Right ventricle myocardium inferior (tissue), 1 donor: Measurements from ENCODE around the gene TMEM132C. TPM values are rescaled to one million over a fixed set of nuclear protein-coding genes. Genes with fewer than 3 reads are reported as not detected.
A peak's percentile ranks its signal among the peaks of the same experiment; 100 is the strongest.

Source experiments
- ATAC-seq: fragments of 200-7000 bp; cut with Tn5 transposase; one replicate; pipeline ENCODE4 v1.9.1; 2020; ENCODE audit warnings: mild to moderate bottlenecking, moderate library complexity
- DNase-seq: peaks from one replicate; pipeline ENCODE4 v3.0.0; 2021; ENCODE audit errors: missing footprints
- intact Hi-C: fragments of 100-400 bp; cut with DNase I; formaldehyde crosslinking; loops from one replicate; pipeline ENCODE4 v1.11.0; 2022
- total RNA-seq: library from RNA; stranded (reverse); fragmentation: NEBNext Ultra II Directional; extraction: Animal tissue kit (Norgen Biotek cat#: 25700); gene quantifications from one replicate; pipeline ENCODE4 v1.2.1, GENCODE V29; 2021
- donor health status: DM: no; HTN: yes; CAD: no; lungs with severe emphysema.

Gene TMEM132C
- total RNA-seq, 1 donor from 2014 or later = 2.6 TPM

- DNase-seq = no peak
- ATAC-seq = peak; percentile 42
- intact Hi-C loops = loop anchor here (10.0 kb wide), 1 partner anchor 1646 kb away; no protein-coding TSS in a partner anchor
These were observed 1.5 kb downstream of the TMEM132C start for GRCh38 chr12:128268379-128268995.

DNA sequence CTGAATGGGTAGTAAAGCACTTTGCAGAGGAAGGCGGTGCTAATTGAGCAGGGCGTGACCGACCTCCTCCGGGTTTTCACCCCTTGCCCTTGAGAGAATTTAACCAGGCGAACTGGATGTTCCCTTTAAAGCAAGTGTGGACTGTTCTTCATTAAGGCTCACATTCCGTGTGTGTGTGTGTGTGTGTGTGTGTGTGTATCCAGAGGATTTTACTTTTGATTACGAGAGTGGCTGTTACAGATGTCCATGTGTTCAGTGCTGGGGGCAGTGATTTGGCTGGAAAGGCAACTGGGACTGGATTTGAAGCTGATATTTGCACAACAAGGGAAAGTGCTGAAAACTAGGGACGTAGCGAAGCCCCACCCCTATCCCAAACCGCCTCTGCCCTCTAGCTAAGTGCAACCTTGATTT, 2.2 kb downstream of the TMEM132C start:
- ATAC-seq (peak; percentile 46), DNase-seq (no peak)
- intact Hi-C loops = loop anchor here (10.0 kb wide), 1 partner anchor 1646 kb away; no protein-coding TSS in a partner anchor

DNA sequence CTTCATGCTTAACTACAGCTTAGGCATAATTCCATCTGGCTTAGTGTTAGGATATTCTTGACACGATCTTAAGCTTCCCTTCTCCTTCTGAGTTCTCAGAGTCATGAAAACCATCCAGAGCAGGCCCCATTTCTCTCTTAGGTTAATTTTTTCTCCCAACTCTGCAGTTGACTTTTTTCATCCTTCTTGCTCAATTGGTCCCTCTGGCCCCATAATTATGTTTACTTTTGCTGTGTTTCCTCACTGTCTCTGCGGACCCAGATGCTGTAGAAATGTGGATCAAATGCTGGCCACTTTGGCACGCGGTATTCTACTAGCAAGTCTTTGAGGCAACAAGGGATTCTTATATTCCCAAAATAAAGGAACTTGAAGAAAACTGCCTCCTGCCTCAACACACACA, 9.5 kb downstream of the TMEM132C start:
- no peak for DNase-seq
- ATAC-seq = peak; percentile 69
- intact Hi-C loops = no loop called here

DNA sequence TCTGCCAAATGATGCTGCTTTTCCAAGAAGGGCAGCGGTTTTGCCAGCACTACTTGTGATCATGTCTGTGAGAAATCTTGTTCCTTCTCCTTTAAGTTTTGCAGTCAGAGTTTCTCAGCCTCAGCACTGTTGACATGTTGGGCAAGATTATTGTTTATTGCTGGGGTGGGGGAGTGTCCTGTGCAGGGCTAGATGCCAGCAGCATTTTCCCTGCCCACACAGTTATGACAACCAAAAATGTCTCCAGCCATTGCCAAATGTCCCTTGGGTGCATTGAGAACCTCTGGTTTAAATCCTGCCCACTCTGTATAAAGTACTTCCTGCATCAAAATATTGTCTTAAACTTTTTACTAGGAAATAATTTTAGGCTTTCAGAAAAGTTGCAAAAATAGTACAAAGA, 20.0 kb downstream of the TMEM132C start:
- ATAC-seq = peak; percentile 23
- no peak for DNase-seq
- intact Hi-C loops = no loop called here

DNA sequence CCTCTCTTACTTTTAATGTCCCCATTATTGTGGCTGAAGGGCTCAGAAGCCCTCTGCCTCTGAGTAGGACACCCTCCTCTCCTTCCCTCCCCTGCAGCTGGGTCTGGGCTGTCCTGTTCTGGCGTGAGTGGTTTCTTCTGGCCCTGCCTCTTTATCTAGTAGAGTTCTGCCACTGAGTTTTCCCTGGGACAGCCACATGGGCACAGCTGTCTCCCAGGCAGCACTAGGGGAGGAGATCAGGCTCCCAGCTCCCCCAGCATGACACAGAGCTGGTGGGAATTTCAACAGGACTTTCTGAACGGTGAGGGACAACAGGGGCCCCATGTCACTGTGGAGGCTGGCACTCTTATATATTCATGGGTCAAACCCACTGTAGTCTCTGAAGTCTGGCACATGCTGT, 21.4 kb downstream of the TMEM132C start:
- no peak for ATAC-seq
- intact Hi-C loops = no loop called here
- no peak for DNase-seq

DNA sequence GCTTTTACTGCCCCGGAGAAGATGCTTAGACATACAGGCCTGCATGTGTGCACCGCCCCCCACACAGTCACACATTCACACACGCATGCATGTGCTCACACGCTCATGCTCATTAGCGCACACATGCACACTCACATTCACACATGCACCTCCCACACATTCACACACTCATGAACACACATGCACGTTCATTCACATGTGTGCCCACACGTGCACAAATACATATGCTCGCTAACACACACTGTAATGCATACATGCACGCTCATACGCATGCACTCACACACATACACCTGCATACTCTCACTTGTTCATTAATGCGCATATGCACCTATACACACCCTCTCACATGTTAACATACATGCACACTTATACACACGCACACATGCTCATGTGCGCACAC, 21.9 kb downstream of the TMEM132C start:
- DNase-seq (no peak), ATAC-seq (no peak)
- intact Hi-C loops = no loop called here

- ATAC-seq = no peak
- intact Hi-C loops = no loop called here
- DNase-seq = no peak
These were observed 24.0 kb downstream of the TMEM132C start for GRCh38 chr12:128290938-128291337.

- DNase-seq = no peak
- ATAC-seq = no peak
- intact Hi-C loops = no loop called here
These were observed 31.2 kb downstream of the TMEM132C start for GRCh38 chr12:128298091-128298748.

DNA sequence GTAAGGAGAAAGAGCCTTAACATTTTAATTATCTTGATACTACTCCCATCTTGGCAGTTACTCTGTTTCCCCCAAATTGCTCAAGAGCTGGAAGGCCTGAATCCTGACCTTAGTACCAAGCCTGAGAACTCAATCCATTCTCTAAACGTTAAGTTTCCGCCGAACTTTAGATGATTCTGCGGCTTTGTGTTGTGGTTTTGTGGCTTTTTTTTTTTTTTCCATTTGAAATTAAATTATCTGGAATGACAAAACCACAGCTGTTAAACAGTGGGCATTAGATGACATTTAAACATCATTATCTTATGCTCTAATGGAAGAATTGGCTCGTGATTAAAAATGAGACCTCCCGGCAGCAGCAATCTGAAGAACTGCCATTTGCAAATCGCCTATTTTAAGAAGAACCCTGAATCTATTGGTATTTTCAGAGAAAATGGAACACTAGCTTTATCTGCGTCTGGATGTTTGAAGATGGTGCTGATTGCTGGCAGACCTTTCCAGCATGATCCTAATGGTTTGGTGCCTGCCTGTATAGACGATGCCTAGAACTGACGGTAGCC, 38.4 kb downstream of the TMEM132C start:
- DNase-seq (no peak), ATAC-seq (no peak)
- intact Hi-C loops = no loop called here

GRCh38 chr12:128307791-128308190, 40.8 kb downstream of the TMEM132C start:
- intact Hi-C loops = no loop called here
- DNase-seq (no peak), ATAC-seq (no peak)

GRCh38 chr12:128312661-128313060, 45.7 kb downstream of the TMEM132C start:
- DNase-seq (no peak), ATAC-seq (no peak)
- intact Hi-C loops = no loop called here

GRCh38 chr12:128313931-128314330, 47.0 kb downstream of the TMEM132C start:
- intact Hi-C loops = no loop called here
- DNase-seq (no peak), ATAC-seq (no peak)

GRCh38 chr12:128314611-128315010, 47.6 kb downstream of the TMEM132C start:
- ATAC-seq (no peak), DNase-seq (no peak)
- intact Hi-C loops = no loop called here

DNA sequence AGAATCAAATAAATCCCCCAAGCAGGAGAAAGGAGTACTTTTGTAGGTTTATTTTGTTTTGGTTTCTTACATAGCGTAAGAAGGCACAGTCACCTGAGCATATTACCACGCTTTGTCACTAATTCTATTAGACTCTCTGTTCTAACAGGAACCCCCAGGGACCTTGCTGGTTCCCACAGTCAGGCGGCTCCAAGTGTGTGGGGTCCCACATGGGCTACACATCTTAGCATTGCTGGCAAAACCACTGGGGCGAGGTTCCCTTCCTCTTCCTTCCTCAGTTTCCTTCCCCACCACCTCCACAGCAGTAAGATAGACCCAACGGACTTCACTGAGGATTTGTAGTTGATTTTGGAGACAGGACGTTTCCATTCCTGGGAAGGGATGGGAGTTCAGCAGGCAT, 49.1 kb downstream of the TMEM132C start:
- ATAC-seq (no peak), DNase-seq (no peak)
- intact Hi-C loops = no loop called here

DNA sequence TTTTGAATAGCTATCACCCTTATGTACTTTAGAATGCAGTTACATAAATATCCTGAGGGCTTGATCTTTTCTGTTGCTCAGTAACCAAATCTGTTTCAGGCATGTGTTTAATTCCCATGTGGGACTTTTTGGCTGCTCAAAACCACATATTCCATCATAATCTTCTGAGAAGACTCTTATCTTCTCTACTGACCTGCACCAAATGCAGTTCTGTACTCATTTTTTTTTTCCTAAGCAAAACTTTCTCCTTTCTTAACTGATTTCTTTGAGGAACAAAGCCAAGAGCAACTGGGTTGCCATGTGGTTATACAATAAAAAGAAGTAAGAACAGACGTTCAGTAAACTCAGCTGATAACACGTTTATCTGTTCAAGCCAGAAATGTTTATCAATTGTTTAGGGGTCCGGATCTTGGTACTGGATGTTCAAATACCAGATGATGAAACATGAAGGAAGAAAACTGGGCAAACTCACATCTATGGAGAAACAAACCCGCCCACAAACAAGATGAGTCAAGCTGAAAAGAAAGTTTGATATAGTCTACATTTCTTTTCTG, 50.1 kb downstream of the TMEM132C start:
- intact Hi-C loops = no loop called here
- DNase-seq (no peak), ATAC-seq (peak; percentile 75)

DNA sequence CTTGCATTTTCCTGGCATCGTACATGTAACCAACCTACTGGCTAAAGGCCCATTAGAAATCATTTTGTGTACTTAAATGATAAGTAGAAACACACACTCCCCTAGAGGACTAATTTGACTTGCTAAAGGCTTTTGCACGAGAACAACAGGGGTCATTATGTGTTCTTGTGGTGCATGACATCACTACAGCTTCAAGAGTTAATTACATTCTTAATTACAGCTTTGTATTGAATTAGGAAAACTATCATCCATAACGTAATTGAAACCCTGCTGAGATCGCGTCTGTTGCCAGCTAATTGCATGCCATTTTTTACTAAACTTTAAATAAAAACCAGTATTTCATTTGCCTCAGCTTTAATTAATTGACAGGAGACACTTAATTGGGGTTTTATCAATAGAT, 51.4 kb downstream of the TMEM132C start:
- ATAC-seq (no peak), DNase-seq (no peak)
- intact Hi-C loops = no loop called here

DNA sequence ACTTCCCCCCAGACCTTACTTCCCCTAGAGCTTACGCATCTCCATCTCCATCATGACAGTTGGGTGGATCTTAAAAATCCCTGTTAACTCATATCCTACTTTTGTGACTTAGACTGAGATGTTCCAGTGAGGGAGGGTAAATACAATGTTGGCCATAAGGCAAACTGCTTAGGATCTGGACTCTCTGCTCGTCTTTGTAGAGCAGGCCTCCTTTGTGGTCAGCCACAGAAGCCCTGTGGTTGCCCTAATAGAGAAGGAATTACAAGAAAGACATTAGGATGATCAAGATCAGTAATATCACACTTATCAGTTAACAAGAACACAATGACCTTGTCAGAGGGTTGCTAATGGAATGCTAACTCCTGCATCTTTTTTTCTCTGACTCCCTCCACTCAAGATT, 52.0 kb downstream of the TMEM132C start:
- intact Hi-C loops = no loop called here
- DNase-seq (no peak), ATAC-seq (no peak)

GRCh38 chr12:128322341-128322740, 55.4 kb downstream of the TMEM132C start:
- DNase-seq = no peak
- intact Hi-C loops = no loop called here
- no peak for ATAC-seq

DNA sequence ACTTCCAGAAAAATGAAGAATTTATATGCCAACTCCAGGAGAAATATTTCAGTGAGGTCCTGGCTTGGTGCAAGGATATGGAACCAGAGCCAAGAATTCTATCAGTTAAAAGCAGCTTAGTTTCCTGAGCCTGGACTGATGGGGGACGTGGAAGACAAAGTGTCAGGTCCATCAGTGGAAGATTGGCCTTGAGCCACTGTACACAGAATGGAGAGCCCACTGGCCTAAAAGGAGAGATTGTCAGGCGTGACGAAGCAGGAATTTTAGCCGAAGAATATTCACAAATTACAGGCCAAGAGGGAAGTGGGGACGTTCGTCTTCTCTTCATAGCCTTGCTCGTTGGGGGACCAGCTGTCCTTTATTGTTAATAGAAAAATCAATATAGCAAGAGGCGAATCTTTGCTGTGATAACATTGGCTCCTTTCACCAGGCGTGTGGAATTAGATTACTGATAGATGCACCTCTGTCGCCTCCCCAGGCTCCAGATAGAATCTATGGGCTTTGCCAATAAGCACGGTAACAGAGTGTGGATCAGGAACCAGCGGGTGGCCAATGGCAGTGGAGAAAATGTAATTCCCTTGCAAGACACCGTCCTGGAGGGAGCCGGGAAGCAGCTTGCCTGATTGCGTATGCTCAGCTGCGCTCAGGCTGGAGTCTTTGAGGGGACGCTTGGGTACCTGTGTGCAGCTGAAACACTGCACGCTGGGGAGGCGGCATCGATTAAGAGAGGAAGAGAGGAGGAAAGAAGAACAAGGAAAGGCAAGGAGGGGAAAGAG, 56.4 kb downstream of the TMEM132C start:
- no peak for ATAC-seq
- intact Hi-C loops = no loop called here
- DNase-seq = no peak
